Stimulated activated naive B cell treated with anti-CD40 and anti-IgM and Interleukin-4, amounts not matched to agents 10 μg/mL and 1 μg/mL and 100 μg/mL, for 72 hours (primary cell): Measurements from ENCODE around the gene TFIP11.

ENCODE experiments used
- ATAC-seq, 2 donors: fragments of 150-1000 bp; cut with Tn5 transposase; replicated peaks; 2 replicates each; pipeline ENCODE4 v1.10.0; 2021; ENCODE audit warnings: moderate library complexity in 1 of 2
- DNase-seq: peaks from one replicate; pipeline ENCODE4 v3.0.0; 2021
- H3K27ac Mint-ChIP-seq: one replicate; pipeline ENCODE4 v1.8.0; 2022; ENCODE audit warnings: mild to moderate bottlenecking, mixed read lengths
- H3K27me3 Mint-ChIP-seq, 2 donors: one replicate each; pipeline ENCODE4 v1.8.0; 2022; ENCODE audit warnings: mixed read lengths in 2 of 2
- H3K36me3 Mint-ChIP-seq, 2 donors: one replicate each; pipeline ENCODE4 v1.8.0; 2022; ENCODE audit warnings: mixed read lengths in 2 of 2, mild to moderate bottlenecking in 1 of 2
- H3K4me1 Mint-ChIP-seq, 2 donors: one replicate each; pipeline ENCODE4 v1.8.0; 2022; ENCODE audit warnings: mixed read lengths in 2 of 2, mild to moderate bottlenecking in 1 of 2
- H3K4me3 Mint-ChIP-seq, 2 donors: one replicate each; pipeline ENCODE4 v1.8.0; 2022; ENCODE audit warnings: mild to moderate bottlenecking in 2 of 2, mixed read lengths in 2 of 2, moderate library complexity in 1 of 2
- H3K9me3 Mint-ChIP-seq, 2 donors: one replicate each; pipeline ENCODE4 v1.8.0; 2022; ENCODE audit warnings: mixed read lengths in 2 of 2, mild to moderate bottlenecking in 1 of 2

Gene TFIP11

DNA sequence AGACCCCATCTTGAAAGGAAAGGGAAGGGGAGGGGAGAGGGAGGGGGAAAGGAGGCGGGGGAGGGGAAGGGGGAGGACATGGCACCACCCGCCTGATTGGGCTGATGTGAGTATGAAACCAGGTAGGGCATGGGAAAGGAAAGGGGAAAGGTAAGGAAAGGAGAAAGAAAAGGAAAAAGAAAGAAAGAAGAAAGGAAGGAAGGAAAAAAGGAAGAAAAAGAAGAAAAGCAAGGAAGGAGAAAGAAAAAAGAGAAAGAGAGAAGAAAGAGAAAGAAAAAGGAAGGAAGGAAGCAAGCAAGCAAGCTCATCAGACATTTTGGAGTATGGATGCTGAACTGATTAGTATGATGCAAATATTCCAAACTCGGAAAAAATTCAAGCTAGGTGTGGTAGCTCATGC is 36.0 kb upstream of the TFIP11 start:
- no peaks in the 10 kb centered on the region for H3K9me3 Mint-ChIP-seq
- no peaks in the 10 kb centered on the region for H3K27me3 Mint-ChIP-seq
- no peak overlapping the region for H3K27ac Mint-ChIP-seq
- H3K36me3 Mint-ChIP-seq = peaks cover 3 to 19% of the 10 kb centered on the region in 2 donors
- H3K4me1 Mint-ChIP-seq = peaks cover 22 to 42% of the 10 kb centered on the region in 2 donors
- no peak overlapping the region for H3K4me3 Mint-ChIP-seq
- no peak for ATAC-seq
- no peak for DNase-seq

DNA sequence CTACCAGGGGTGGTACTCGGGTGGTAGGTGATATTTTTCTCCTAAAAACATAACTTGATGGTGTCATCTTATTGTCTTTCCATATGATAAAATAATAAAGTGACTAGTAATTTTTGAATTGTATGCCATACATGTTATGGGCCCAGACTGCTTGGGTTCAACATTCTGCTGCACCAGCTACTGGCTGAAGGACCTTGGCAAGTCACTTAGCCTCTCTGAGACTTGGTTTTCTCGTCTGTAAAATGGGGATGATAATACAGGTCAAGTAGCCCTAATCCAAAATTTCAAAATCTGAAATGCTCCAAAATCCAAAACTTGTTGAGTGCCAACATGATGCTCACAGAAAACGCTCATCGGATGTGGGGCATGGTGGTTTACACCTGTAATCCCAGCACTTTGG is 35.6 kb upstream of the TFIP11 start:
- H3K4me1 Mint-ChIP-seq = peaks cover 22 to 42% of the 10 kb centered on the region in 2 donors
- peaks cover 3 to 19% of the 10 kb centered on the region in 2 donors for H3K36me3 Mint-ChIP-seq
- no peaks in the 10 kb centered on the region for H3K27me3 Mint-ChIP-seq
- no peak overlapping the region for H3K4me3 Mint-ChIP-seq
- no peaks in the 10 kb centered on the region for H3K9me3 Mint-ChIP-seq
- no peak overlapping the region for H3K27ac Mint-ChIP-seq
- DNase-seq (no peak), ATAC-seq (no peak)

DNA sequence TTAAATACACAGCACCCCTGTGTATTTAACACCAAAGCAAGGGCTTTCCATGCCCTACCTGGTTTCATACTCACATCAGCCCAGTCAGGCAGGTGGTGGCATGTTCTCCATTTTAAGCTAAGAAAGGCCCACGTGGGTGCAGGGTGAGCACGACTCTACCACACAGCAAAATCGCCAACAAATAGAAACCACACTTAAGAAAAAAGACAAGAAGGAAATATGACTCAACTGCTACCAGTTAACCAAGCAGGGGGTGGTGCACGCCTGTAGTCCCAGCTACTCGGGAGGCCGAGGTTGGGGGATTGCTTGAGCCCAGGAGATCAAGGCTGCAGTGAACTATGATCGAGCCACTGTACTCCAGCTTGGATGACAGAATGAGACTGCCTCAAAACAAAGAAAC is 35.2 kb upstream of the TFIP11 start:
- Mint-ChIP-seq H3K9me3 (no peaks in the 10 kb centered on the region), H3K4me1 (peaks cover 27 to 45% of the 10 kb centered on the region in 2 donors), H3K4me3 (no peak overlapping the region), H3K27me3 (no peaks in the 10 kb centered on the region), H3K27ac (no peak overlapping the region), H3K36me3 (peaks cover 6 to 19% of the 10 kb centered on the region in 2 donors)
- ATAC-seq (no peak), DNase-seq (no peak)

DNA sequence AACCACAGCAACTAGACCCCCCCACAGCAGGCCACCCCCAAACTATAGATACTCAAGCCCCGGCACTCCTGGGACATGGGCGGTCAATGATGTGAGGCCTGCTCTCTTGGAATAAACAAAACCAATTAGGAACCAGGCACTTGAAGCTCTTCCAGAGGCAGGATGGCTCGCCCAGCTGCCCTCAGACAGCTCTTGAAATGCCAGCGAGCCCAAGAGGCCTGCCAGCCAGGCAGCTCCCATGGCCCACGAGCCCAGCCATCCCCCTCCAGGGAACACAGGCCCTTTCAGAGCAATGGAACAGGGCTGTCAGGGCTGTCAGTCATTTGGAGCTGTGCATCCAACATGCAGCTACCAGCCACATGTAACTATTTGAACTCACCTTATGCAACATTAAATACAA is 34.0 kb upstream of the TFIP11 start:
- H3K4me3 Mint-ChIP-seq = no peak overlapping the region

DNA sequence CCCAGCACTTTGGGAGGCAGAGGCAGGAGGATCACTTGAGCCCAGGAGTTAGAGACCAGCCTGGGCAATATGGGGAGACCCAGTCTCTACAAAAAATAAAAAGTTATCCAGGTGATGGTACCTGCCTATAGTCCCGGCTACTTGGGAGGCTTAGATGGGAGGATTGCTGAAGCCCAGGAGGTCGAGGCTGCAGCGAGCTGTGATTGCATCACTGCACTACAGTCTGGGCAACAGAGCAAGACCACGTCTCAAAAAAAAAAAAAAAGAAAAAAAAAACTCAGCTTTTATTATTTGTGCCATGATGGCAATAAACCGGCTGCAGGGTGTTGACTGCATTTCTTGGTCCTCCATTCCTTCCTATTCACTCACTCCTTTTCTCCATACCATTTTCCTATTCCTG is 33.6 kb upstream of the TFIP11 start:
- ATAC-seq (no peak), DNase-seq (no peak)
- no peak overlapping the region for H3K4me3 Mint-ChIP-seq
- H3K27ac Mint-ChIP-seq = no peak overlapping the region
- peaks cover 27 to 44% of the 10 kb centered on the region in 2 donors for H3K4me1 Mint-ChIP-seq
- no peaks in the 10 kb centered on the region for H3K9me3 Mint-ChIP-seq
- H3K27me3 Mint-ChIP-seq = no peaks in the 10 kb centered on the region
- peaks cover 8 to 20% of the 10 kb centered on the region in 2 donors for H3K36me3 Mint-ChIP-seq

More for the DNA sequence above, 34.0 kb upstream of the TFIP11 start:
- H3K27ac Mint-ChIP-seq = no peak overlapping the region
- no peaks in the 10 kb centered on the region for H3K9me3 Mint-ChIP-seq
- DNase-seq (no peak), ATAC-seq (no peak)
- peaks cover 27 to 47% of the 10 kb centered on the region in 2 donors for H3K4me1 Mint-ChIP-seq
- H3K27me3 Mint-ChIP-seq = no peaks in the 10 kb centered on the region
- H3K36me3 Mint-ChIP-seq = peaks cover 7 to 19% of the 10 kb centered on the region in 2 donors

DNA sequence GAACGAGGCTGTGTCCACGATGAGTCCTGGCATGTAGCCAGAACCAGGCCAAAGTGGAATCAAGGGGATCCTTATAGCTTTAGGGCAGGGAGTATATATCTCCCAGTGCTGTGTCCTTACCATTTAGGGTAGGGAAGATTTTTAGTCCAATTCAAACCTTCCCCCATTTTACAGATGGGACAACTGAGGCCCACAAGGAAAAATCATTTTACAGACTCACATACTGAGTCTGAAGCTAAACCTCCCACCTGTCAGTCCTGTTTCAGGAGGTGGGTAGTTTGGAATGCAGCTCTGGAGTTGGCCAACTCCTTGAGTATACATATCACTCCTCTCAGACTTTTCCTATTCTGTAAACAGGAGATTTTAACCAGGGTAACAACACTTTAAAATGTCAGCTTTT is 33.1 kb upstream of the TFIP11 start:
- H3K27ac Mint-ChIP-seq = no peak overlapping the region

DNA sequence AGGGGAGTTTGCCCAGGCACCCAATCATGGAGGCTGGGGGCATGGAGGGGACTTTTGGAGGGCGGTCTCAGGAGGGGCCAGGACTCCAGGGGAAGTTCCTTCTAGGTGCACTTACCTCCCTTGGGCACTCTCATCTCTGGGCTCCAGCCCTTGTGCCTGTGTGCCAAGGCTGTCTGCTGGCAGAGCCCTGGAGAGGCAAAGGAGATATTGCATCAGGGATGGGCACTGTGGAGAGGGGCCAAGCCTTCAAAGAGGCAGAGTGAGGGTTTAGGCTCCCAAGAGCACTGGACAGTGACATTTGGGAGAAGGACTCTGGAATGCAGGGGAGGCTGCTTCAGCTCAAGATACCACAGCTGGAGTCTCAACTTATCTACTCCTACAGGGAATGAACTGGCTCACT is 32.2 kb upstream of the TFIP11 start:
- H3K4me1 Mint-ChIP-seq = peaks cover 25 to 34% of the 10 kb centered on the region in 2 donors
- DNase-seq (no peak), ATAC-seq (no peak)
- H3K27me3 Mint-ChIP-seq = no peaks in the 10 kb centered on the region
- no peak overlapping the region for H3K27ac Mint-ChIP-seq
- H3K9me3 Mint-ChIP-seq = no peaks in the 10 kb centered on the region
- peaks cover 14 to 22% of the 10 kb centered on the region in 2 donors for H3K36me3 Mint-ChIP-seq
- no peak overlapping the region for H3K4me3 Mint-ChIP-seq

More for the DNA sequence above, 33.1 kb upstream of the TFIP11 start:
- Mint-ChIP-seq H3K27me3 (no peaks in the 10 kb centered on the region), H3K4me1 (peaks cover 27 to 40% of the 10 kb centered on the region in 2 donors), H3K9me3 (no peaks in the 10 kb centered on the region), H3K4me3 (no peak overlapping the region), H3K36me3 (peaks cover 12 to 24% of the 10 kb centered on the region in 2 donors)
- no peak for DNase-seq
- ATAC-seq = no peak

DNA sequence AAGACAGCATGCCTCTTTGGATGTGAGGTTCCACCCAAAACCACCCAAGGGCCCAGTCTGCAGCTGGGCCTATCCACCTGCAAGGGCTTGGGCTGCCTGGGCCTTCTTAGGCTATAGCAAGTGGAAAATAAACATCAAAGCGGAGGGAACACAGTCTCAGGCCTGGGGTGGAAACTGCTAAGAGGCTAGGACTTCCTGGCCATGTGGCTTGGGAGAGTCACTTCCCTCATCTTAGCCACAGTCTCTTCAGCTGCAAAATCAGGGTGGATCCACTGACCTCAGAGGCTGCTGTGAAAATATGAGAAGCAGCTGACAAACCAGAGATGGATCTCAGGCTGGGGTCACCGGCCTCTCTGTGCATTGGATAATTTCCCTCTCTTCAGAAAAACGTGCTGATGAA is 30.6 kb upstream of the TFIP11 start:
- no peak overlapping the region for H3K4me3 Mint-ChIP-seq
- ATAC-seq (peak; percentile 74), DNase-seq (no peak)
- no peaks in the 10 kb centered on the region for H3K9me3 Mint-ChIP-seq
- H3K36me3 Mint-ChIP-seq = peaks cover 21 to 28% of the 10 kb centered on the region in 2 donors
- H3K27ac Mint-ChIP-seq = peak overlapping the region; percentile 83
- H3K27me3 Mint-ChIP-seq = no peaks in the 10 kb centered on the region
- H3K4me1 Mint-ChIP-seq = peaks cover 26 to 34% of the 10 kb centered on the region in 2 donors

DNA sequence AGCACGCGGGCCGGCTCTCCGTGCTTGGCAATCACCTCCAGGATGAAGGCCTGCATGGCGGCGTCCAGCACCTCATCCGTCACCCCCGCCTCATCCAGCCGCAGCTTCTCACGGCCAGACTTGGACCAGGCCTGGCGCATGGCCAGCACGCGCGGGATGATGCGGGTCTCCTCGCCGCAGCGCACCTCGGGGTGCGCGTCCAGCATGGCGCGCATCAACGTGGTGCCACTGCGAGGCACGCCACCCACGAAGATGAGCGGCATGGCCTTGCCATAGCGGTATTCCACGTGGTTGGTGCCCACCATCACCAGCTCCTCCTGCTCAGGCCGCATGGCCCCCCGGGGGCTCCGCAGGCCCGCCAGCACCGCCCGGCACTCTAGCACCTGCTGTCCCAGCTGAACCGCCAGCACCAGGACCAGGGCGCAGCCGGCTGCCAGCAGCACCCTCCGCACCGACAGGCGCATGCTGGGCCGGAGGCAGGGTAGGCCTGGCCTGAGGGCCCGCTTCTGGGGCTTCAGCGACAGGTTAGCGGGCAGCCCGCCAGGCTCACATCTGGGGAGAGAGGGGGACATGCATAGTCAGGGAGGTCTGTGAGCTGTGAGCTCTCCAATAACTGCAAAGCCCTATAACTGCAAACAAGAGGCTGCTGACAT is 29.0 kb upstream of the TFIP11 start:
- Mint-ChIP-seq H3K4me3 (no peak overlapping the region), H3K27ac (no peak overlapping the region), H3K9me3 (no peaks in the 10 kb centered on the region), H3K36me3 (peaks cover 26 to 27% of the 10 kb centered on the region in 2 donors), H3K4me1 (peaks cover 24 to 27% of the 10 kb centered on the region in 2 donors), H3K27me3 (no peaks in the 10 kb centered on the region)
- no peak for DNase-seq
- ATAC-seq = no peak

DNA sequence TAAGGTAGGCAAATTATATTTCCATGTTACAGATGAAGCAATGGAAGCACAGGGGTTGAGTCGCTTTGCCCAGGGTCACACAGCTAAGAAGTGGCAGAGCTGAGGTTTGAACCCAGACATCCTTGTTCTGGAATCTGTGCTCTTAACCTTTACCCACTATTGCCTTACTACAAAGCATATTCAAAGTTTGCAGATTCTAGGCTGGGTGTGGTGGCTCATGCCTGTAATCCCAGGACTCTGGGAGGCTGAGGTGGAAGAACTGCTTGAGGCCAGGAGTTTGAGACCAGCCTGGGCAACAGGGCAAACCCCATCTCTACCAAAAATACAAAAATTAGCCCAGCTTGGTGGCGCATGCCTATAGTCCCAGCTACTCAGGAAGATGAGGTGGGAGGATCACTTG is 27.8 kb upstream of the TFIP11 start:
- H3K4me3 Mint-ChIP-seq = no peak overlapping the region
- no peaks in the 10 kb centered on the region for H3K9me3 Mint-ChIP-seq
- ATAC-seq (no peak), DNase-seq (no peak)
- no peaks in the 10 kb centered on the region for H3K27me3 Mint-ChIP-seq
- H3K36me3 Mint-ChIP-seq = peaks cover 27 to 34% of the 10 kb centered on the region in 2 donors
- H3K27ac Mint-ChIP-seq = no peak overlapping the region
- H3K4me1 Mint-ChIP-seq = peaks cover 30 to 34% of the 10 kb centered on the region in 2 donors

DNA sequence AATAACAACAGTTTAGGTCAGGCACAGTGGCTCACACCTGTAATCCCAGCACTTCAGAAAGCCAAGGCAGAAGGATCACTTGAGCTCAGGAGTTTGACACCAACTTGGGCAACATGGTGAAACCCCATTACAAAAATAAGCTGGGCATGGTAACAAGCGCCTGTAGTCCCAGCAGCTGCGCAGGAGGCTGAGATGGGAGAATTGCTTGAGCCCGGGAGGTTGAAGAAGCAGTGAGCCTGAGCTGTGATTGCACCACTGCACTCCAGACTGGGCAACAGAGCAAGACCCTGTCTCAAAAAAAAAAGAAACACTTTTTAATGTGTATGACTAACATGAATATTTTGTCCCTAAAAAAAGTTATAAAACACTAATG is 24.5 kb upstream of the TFIP11 start:
- Mint-ChIP-seq H3K4me1 (peaks cover 27 to 44% of the 10 kb centered on the region in 2 donors), H3K9me3 (no peaks in the 10 kb centered on the region), H3K27me3 (no peaks in the 10 kb centered on the region), H3K4me3 (no peak overlapping the region), H3K36me3 (peaks cover 23 to 34% of the 10 kb centered on the region in 2 donors), H3K27ac (peak overlapping the region; percentile 96)
- no peak for DNase-seq
- ATAC-seq = no peak

DNA sequence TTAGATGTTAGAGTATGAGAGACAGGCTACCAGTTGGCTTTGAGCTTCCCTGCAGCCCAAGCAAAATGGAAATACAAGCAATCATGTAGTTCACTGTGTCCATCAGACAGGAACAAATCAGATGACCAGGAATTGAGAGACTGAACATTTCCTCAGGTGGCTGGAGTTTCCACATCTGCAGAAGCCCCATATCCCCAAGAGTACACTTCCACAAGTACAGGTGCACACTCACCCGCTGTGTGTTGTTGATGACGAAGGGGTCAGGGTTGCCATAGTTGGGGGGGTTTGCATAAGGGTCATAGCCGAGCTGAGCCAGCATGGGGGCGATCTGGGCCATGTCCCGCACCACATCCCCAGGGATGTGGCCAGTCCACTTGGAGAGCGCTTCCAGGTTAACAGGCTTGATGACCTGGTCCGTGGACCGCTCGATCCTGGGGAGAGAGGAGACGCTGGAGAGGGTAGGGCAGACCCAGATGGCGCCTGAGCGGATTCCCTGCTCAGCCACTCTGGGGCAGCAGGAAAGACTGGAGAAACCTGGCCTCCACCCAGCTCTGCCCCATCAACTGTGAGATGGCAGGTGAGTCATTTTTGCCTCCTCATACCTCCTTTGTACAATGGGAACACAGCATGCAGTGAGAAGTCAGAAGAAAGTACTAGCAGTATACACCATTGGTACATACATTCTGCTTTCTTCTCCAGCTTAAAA is 23.9 kb upstream of the TFIP11 start:
- Mint-ChIP-seq H3K4me3 (peak overlapping the region in 1 of 2 donors; percentile 68), H3K27me3 (no peaks in the 10 kb centered on the region), H3K27ac (peak overlapping the region; percentile 96), H3K4me1 (peaks cover 27 to 44% of the 10 kb centered on the region in 2 donors), H3K36me3 (peaks cover 23 to 34% of the 10 kb centered on the region in 2 donors), H3K9me3 (no peaks in the 10 kb centered on the region)
- ATAC-seq (peak in 1 of 2 donors; percentile 22), DNase-seq (no peak)

DNA sequence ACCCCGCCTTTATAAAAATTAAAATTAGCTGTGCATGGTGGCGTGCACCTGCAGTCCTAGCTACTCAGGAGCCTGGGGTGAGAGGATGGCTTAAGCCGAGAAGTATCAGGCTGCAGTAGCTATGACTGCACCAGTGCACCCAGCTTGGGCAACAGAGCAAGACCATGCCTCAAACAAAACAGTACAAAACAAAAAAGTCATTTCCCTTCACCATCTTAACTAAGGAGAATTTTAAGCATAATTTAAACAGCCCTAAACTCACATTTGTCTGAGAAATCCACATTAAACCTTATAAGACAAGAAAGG is 23.3 kb upstream of the TFIP11 start:
- Mint-ChIP-seq H3K27ac (peak overlapping the region; percentile 96), H3K36me3 (peaks cover 23 to 33% of the 10 kb centered on the region in 2 donors), H3K9me3 (no peaks in the 10 kb centered on the region), H3K4me3 (peak overlapping the region; percentile 64 to 68), H3K27me3 (no peaks in the 10 kb centered on the region), H3K4me1 (peaks cover 27 to 44% of the 10 kb centered on the region in 2 donors)
- DNase-seq (no peak), ATAC-seq (peak; percentile 83 to 87)

DNA sequence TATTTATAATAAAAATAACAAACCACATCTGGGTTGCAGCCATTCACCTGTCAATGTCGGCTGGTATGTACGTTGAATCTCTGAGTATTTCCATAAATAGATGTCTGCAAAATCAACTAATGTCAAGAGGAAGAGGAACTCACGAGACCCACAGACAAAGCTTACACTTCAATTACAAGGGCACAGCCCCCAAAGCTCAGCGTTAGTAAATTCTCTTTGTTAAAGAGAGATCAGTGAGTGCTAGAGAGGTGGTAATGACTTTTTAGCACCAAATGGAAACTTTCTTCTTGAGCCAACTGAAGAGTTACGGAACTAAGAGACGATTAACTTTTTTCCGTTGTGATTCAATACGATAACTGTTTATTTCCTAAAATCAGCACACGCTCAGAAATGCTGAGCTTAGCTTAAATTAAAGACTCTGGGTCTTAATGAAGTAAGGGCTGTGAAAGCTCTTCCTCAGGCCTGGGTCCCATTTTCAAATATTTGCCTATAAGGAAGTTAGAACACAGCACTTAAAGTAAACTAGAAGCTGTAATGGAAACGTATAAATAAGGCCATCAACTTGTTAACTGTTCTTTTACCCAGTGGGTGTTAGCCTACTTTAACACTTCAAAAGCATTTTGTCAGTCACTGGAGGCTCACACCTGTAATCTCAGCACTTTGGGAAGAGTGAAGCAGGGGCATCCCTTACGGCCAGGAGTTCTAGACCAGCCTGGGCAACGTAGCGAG is 22.8 kb upstream of the TFIP11 start:
- Mint-ChIP-seq H3K27me3 (no peaks in the 10 kb centered on the region), H3K4me3 (peak overlapping the region; percentile 64 to 68), H3K4me1 (peaks cover 27 to 44% of the 10 kb centered on the region in 2 donors), H3K27ac (peak overlapping the region; percentile 96), H3K9me3 (no peaks in the 10 kb centered on the region), H3K36me3 (peaks cover 25 to 34% of the 10 kb centered on the region in 2 donors)
- no peak for DNase-seq
- ATAC-seq = peak; percentile 77 to 80
